Mesenchymal stem cell (in vitro differentiated cells and primary cell): ENCODE data around the gene ACSL5.

Experiments
- DNase-seq: peaks from one replicate; pipeline ENCODE4 v3.0.0-alpha.2; 2013
- H2AFZ ChIP-seq: one replicate; pipeline ENCODE4 v1.6.1; 2013; ENCODE audit warnings: low read depth, mild to moderate bottlenecking, control low read depth, inconsistent platforms, low read length, moderate library complexity
- H2AK5ac ChIP-seq: 2 replicates; pipeline ENCODE4 v1.6.1; 2013; ENCODE audit warnings: low read length, moderate library complexity, mild to moderate bottlenecking, inconsistent platforms; ENCODE audit not compliant: severe bottlenecking
- H2BK120ac ChIP-seq: one replicate; pipeline ENCODE4 v1.6.1; 2013; ENCODE audit warnings: low read depth, mild to moderate bottlenecking, inconsistent platforms, low read length, moderate library complexity
- H2BK12ac ChIP-seq, 2 experiments: one replicate each; pipeline ENCODE4 v1.6.1; 2013; ENCODE audit warnings: inconsistent platforms in 2 of 2, low read length in 2 of 2, mild to moderate bottlenecking in 2 of 2, moderate library complexity in 2 of 2, control low read depth in 1 of 2
- H2BK15ac ChIP-seq: one replicate; pipeline ENCODE4 v1.6.1; 2013; ENCODE audit warnings: mild to moderate bottlenecking, low read depth, inconsistent platforms; ENCODE audit not compliant: poor library complexity, severe bottlenecking
- H2BK5ac ChIP-seq: 2 replicates; pipeline ENCODE4 v1.6.1; 2013; ENCODE audit warnings: low read depth, mild to moderate bottlenecking, low read length, control low read depth, inconsistent platforms; ENCODE audit not compliant: poor library complexity, severe bottlenecking
- H3K14ac ChIP-seq, 2 experiments: one replicate each; pipeline ENCODE4 v1.6.1; 2013; ENCODE audit warnings: inconsistent platforms in 2 of 2, low read length in 2 of 2, control low read depth in 1 of 2, mild to moderate bottlenecking in 1 of 2, moderate library complexity in 1 of 2
- H3K18ac ChIP-seq, 2 experiments: one replicate each; pipeline ENCODE4 v1.6.1; 2013; ENCODE audit warnings: inconsistent platforms in 2 of 2, low read length in 2 of 2, control low read depth in 1 of 2, low read depth in 1 of 2, mild to moderate bottlenecking in 1 of 2
- H3K23ac ChIP-seq, 2 experiments: one replicate each; pipeline ENCODE4 v1.6.1; 2013; ENCODE audit warnings: inconsistent platforms in 2 of 2, low read length in 2 of 2, mild to moderate bottlenecking in 2 of 2, moderate library complexity in 2 of 2, control low read depth in 1 of 2
- H3K27ac ChIP-seq: 2 replicates; pipeline ENCODE4 v1.5.1; 2013; ENCODE audit warnings: mild to moderate bottlenecking, moderate library complexity, low read length, control low read depth, inconsistent platforms; ENCODE audit not compliant: poor library complexity, severe bottlenecking
- H3K27me3 ChIP-seq, 2 experiments: 2 replicates each; pipeline versions ENCODE4 v1.6.1 to v1.7.0; 2013; ENCODE audit warnings: low read length in 2 of 2, mild to moderate bottlenecking in 2 of 2, moderate library complexity in 2 of 2, control low read depth in 1 of 2, inconsistent platforms in 1 of 2; ENCODE audit not compliant: control insufficient read depth in 1 of 2, insufficient read depth in 1 of 2
- H3K36me3 ChIP-seq, 2 experiments: 2 replicates each; pipeline versions ENCODE4 v1.6.1 to v1.7.0; 2013; ENCODE audit warnings: low read length in 2 of 2, control low read depth in 1 of 2, inconsistent platforms in 1 of 2, low read depth in 1 of 2, mild to moderate bottlenecking in 1 of 2; ENCODE audit not compliant: insufficient read depth in 2 of 2, control insufficient read depth in 1 of 2
- H3K4ac ChIP-seq, 2 experiments: one replicate each; pipeline ENCODE4 v1.6.1; 2013; ENCODE audit warnings: inconsistent platforms in 2 of 2, low read length in 2 of 2, mild to moderate bottlenecking in 2 of 2, moderate library complexity in 2 of 2, control low read depth in 1 of 2, low read depth in 1 of 2
- H3K4me1 ChIP-seq: 2 replicates; pipeline ENCODE4 v1.6.1; 2013; ENCODE audit warnings: low read depth, low read length, control low read depth; ENCODE audit not compliant: control insufficient read depth, insufficient read depth
- H3K4me2 ChIP-seq: 2 replicates; pipeline ENCODE4 v1.6.1; 2013; ENCODE audit warnings: low read length, mild to moderate bottlenecking, inconsistent platforms; ENCODE audit not compliant: poor library complexity, severe bottlenecking
- H3K4me3 ChIP-seq, 2 experiments: 2 replicates each; pipeline versions ENCODE4 v1.5.1 to v1.7.0; 2013; ENCODE audit warnings: low read length in 2 of 2, mild to moderate bottlenecking in 2 of 2, control low read depth in 1 of 2, low read depth in 1 of 2; ENCODE audit not compliant: insufficient read depth in 1 of 2
- H3K79me1 ChIP-seq: replicated peaks from 2 replicates; pipeline ENCODE4 v1.6.1; 2013; ENCODE audit warnings: mild to moderate bottlenecking, control low read depth, low read length, inconsistent platforms; ENCODE audit not compliant: poor library complexity, severe bottlenecking
- H3K9ac ChIP-seq: 2 replicates; pipeline ENCODE4 v1.7.0; 2013; ENCODE audit warnings: mild to moderate bottlenecking, low read length, moderate library complexity
- H3K9me3 ChIP-seq: 2 replicates; pipeline ENCODE4 v1.7.0; 2013; ENCODE audit warnings: mild to moderate bottlenecking, low read length; ENCODE audit not compliant: control insufficient read depth
- H4K8ac ChIP-seq: one replicate; pipeline ENCODE4 v1.6.1; 2013; ENCODE audit warnings: inconsistent platforms, mild to moderate bottlenecking, low read length, moderate library complexity
- H4K91ac ChIP-seq: one replicate; pipeline ENCODE4 v1.6.1; 2013; ENCODE audit warnings: mild to moderate bottlenecking, low read length, inconsistent platforms
- WGBS: methylation state at CpG from one replicate; pipeline ENCODE4 v1.1.7; 2013; ENCODE audit warnings: mixed read lengths; 5-methylcytosine and 5-hydroxymethylcytosine counted together

Gene ACSL5

GRCh38 chr10:112335868-112336265 lies 38.0 kb upstream of the ACSL5 start:
- Histone ChIP-seq H3K9ac (no peak overlapping the region), H2AFZ (no peak overlapping the region), H4K8ac (no peak overlapping the region), H3K4ac (no peak overlapping the region), H3K36me3 (no peaks in the 10 kb centered on the region), H3K14ac (no peak overlapping the region), H4K91ac (no peak overlapping the region), H3K23ac (no peak overlapping the region), H2BK5ac (no peak overlapping the region), H2BK15ac (no peak overlapping the region), H3K4me2 (no peak overlapping the region), H2BK12ac (no peak overlapping the region), H2BK120ac (no peak overlapping the region), H3K79me1 (no peaks in the 10 kb centered on the region), H3K27me3 (peaks cover 5% of the 10 kb centered on the region in 2 experiments), H3K4me1 (no peaks in the 10 kb centered on the region), H3K18ac (no peak overlapping the region), H2AK5ac (no peak overlapping the region), H3K27ac (no peak overlapping the region), H3K4me3 (no peak overlapping the region), H3K9me3 (no peaks in the 10 kb centered on the region)
- DNase-seq, result no peak
- WGBS, result 94% methylated on average over 4 of the region's 4 CpGs

GRCh38 chr10:112336556-112337201 lies 37.2 kb upstream of the ACSL5 start:
- H3K4me3 ChIP-seq, result no peak overlapping the region
- no peak for DNase-seq
- H2AK5ac ChIP-seq, result no peak overlapping the region
- H2BK12ac ChIP-seq, result no peak overlapping the region
- 94% methylated on average over 2 of the region's 5 CpGs for WGBS
- H3K18ac ChIP-seq, result no peak overlapping the region
- no peak overlapping the region for H2AFZ ChIP-seq
- H3K36me3 ChIP-seq, result no peaks in the 10 kb centered on the region
- H4K8ac ChIP-seq, result no peak overlapping the region
- H3K9me3 ChIP-seq, result no peaks in the 10 kb centered on the region
- H3K4me2 ChIP-seq, result no peak overlapping the region
- no peak overlapping the region for H3K4ac ChIP-seq
- H2BK120ac ChIP-seq, result no peak overlapping the region
- no peak overlapping the region for H3K9ac ChIP-seq
- H2BK5ac ChIP-seq, result no peak overlapping the region
- H3K79me1 ChIP-seq, result no peaks in the 10 kb centered on the region
- no peak overlapping the region for H4K91ac ChIP-seq
- no peak overlapping the region for H3K14ac ChIP-seq
- H3K27ac ChIP-seq, result no peak overlapping the region
- H3K4me1 ChIP-seq, result no peaks in the 10 kb centered on the region
- H3K27me3 ChIP-seq, result peaks cover 5% of the 10 kb centered on the region in 2 experiments
- no peak overlapping the region for H2BK15ac ChIP-seq
- no peak overlapping the region for H3K23ac ChIP-seq

- no peaks in the 10 kb centered on the region for H3K79me1 ChIP-seq
- no peak overlapping the region for H3K23ac ChIP-seq
- no peak overlapping the region for H4K91ac ChIP-seq
- H3K4me3 ChIP-seq, result no peak overlapping the region
- H3K27ac ChIP-seq, result no peak overlapping the region
- no peak overlapping the region for H2AFZ ChIP-seq
- no peak overlapping the region for H2BK12ac ChIP-seq
- no peak for DNase-seq
- no peaks in the 10 kb centered on the region for H3K36me3 ChIP-seq
- no peak overlapping the region for H3K14ac ChIP-seq
- no peak overlapping the region for H3K18ac ChIP-seq
- no peak overlapping the region for H2BK5ac ChIP-seq
- H2BK120ac ChIP-seq, result no peak overlapping the region
- H3K4me1 ChIP-seq, result no peaks in the 10 kb centered on the region
- no peaks in the 10 kb centered on the region for H3K27me3 ChIP-seq
- H3K4ac ChIP-seq, result no peak overlapping the region
- H3K9ac ChIP-seq, result no peak overlapping the region
- H4K8ac ChIP-seq, result no peak overlapping the region
- no peaks in the 10 kb centered on the region for H3K9me3 ChIP-seq
- H3K4me2 ChIP-seq, result no peak overlapping the region
- no peak overlapping the region for H2BK15ac ChIP-seq
- H2AK5ac ChIP-seq, result no peak overlapping the region
- WGBS, result 88% methylated on average over 3 of the region's 3 CpGs
These were observed 35.0 kb upstream of the ACSL5 start for GRCh38 chr10:112338957-112339356.

- Histone ChIP-seq H3K9me3 (no peaks in the 10 kb centered on the region), H3K14ac (no peak overlapping the region), H3K4me3 (no peak overlapping the region), H3K4me2 (no peak overlapping the region), H3K79me1 (no peaks in the 10 kb centered on the region), H2BK5ac (no peak overlapping the region), H3K27me3 (no peaks in the 10 kb centered on the region), H4K91ac (no peak overlapping the region), H3K27ac (no peak overlapping the region), H2BK12ac (no peak overlapping the region), H3K9ac (no peak overlapping the region), H2AK5ac (no peak overlapping the region), H2BK15ac (no peak overlapping the region), H3K18ac (no peak overlapping the region), H3K4ac (no peak overlapping the region), H3K4me1 (no peaks in the 10 kb centered on the region), H2AFZ (no peak overlapping the region), H3K23ac (no peak overlapping the region), H2BK120ac (no peak overlapping the region), H4K8ac (no peak overlapping the region), H3K36me3 (no peaks in the 10 kb centered on the region)
- DNase-seq, result no peak
- 78% methylated on average over 2 of the region's 2 CpGs for WGBS
These were observed 33.3 kb upstream of the ACSL5 start for GRCh38 chr10:112340601-112341000.
